Mesenteric fat pad (tissue), 1 donor: ENCODE results near the gene TCERG1L. TPM values are rescaled to one million over a fixed set of nuclear protein-coding genes. Genes with fewer than 3 reads are reported as not detected.
A peak's percentile ranks its signal among the peaks of the same experiment; 100 is the strongest.
"Not testable (repeated sequence)": the region's sequence is repeated elsewhere in the genome, so short reads cannot be mapped to it uniquely, and the experiment has no call there.

Experiments used
- DNase-seq: peaks from one replicate; pipeline ENCODE4 v3.0.0-alpha.2; 2020; ENCODE audit warnings: low spot score
- long read RNA-seq: library from polyadenylated mRNA; unstranded; transcript quantifications from one replicate; pipeline ENCODE4 v2.0.0, GENCODE V29; 2020
- total RNA-seq: library from RNA; stranded (reverse); fragmentation: NEBNext Ultra II Directional; extraction: Animal tissue kit (Norgen Biotek cat#: 25700); gene quantifications from one replicate; pipeline ENCODE4 v1.2.1, GENCODE V29; 2021
- donor health status: DM: yes; HTN: yes; CAD: no.

The TCERG1L gene, protein sequence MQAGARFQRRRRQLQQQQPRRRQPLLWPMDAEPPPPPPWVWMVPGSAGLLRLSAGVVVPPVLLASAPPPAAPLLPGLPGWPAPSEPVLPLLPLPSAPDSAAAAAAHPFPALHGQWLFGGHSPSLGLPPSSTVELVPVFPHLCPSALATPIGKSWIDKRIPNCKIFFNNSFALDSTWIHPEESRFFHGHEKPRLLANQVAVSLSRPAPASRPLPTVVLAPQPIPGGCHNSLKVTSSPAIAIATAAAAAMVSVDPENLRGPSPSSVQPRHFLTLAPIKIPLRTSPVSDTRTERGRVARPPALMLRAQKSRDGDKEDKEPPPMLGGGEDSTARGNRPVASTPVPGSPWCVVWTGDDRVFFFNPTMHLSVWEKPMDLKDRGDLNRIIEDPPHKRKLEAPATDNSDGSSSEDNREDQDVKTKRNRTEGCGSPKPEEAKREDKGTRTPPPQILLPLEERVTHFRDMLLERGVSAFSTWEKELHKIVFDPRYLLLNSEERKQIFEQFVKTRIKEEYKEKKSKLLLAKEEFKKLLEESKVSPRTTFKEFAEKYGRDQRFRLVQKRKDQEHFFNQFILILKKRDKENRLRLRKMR
- not detected for total RNA-seq
- long read RNA-seq = 0 reads

DNA sequence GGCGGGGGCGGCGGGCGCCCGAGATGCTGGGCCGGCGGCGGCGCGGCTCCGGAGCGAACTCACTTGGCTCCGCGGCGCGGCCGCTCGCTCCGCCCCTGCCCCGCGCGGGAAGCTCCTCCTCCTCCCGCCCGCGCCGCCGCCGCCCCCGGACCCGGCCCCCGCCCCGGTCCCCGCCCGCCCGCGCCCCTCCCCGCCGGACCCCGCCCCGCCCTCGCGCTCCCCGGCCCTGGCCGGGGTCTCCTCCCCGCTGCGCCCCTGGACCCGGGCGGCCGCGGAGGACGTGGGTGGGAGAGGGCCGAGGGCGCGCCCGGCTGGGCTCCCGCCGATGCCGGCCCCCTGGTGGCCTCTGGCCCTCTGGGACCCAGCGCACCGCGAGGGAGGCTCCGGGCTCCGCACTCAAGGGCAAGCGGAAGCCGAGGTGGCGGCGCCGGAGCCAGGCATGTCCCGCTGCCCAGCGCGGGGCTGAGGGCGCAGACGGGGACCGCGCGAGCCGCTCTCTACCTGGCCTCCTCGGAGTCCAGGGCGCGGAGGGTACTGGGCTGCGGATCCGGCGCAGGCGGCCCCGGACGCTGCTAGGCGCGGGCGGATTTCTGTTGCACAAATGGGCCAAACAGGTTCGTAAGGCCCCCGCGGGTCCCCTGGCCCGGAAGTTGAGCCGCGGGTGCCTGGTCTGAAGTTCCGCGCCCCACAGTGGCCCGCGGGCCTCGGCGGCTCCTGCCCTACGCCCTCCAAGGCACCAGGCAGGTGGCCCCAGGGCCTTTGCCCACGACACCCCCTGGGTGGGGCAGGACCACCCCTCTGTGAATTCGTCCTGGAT, at the start of gene TCERG1L:
Gene TCERG1L, minus strand, starts transcription at position 61 of the 817 bp plus-strand sequence. CDS start 86 bp downstream, outside the sequence.
- DNase-seq = peak; percentile 62

DNA sequence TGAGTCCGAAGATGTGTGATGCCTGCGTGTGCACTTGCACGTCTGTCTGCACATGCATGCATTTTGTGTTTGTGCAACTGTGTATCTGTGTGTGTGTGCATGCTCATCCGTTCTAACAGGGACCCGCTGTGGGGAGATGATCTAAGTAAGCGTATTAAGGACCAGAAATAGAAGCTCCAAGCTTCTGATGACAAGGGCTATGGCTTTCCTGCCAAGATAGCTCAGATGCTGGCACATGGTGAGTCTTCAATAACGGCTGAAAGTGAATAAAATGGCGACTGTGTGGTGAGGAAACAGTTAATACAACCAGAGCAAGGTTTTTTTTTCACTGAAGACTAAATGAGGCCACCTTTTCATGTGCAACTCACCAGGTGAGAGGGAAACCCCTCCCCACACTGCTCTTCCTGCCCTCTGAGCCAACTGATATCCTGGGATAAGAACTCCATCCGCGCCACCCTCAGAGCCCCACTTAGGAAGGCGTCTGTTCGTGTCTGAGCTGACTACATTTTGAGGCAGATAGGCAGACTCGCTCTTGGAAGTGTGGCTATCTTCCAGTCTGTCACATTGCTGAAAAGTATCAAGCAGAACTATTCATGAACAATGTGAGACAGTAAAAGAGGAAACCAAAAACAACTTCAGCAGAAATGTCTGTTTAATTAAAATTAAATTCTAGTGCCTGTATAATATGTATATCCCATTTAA, 47.4 kb upstream of the TCERG1L start:
- no peak for DNase-seq

GRCh38 chr10:131356442-131356841, 44.9 kb upstream of the TCERG1L start:
- no peak for DNase-seq

- no peak for DNase-seq
Measured at GRCh38 chr10:131355881-131356280, 44.4 kb upstream of the TCERG1L start.

- no peak for DNase-seq
Measured at GRCh38 chr10:131355056-131355455, 43.5 kb upstream of the TCERG1L start.

DNA sequence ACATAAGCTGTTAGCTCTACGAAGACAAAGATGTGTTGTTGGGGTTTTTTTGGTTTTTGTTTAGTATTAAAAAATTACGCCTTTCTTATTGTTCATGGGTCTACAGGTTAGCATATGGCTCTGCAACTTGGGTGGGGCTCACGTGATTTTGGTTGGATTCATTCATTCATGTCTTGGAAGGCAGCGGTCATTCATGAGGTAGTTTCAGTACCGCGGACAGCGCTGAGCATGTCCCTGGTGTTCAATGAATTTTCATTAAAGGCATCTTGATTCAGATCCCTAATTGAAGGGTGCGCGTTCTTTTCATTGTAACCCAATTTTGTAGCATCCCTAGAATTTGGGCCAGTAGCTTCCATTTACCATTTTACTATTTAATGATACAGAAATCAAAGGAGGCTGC, 42.9 kb upstream of the TCERG1L start:
- DNase-seq = no peak

DNA sequence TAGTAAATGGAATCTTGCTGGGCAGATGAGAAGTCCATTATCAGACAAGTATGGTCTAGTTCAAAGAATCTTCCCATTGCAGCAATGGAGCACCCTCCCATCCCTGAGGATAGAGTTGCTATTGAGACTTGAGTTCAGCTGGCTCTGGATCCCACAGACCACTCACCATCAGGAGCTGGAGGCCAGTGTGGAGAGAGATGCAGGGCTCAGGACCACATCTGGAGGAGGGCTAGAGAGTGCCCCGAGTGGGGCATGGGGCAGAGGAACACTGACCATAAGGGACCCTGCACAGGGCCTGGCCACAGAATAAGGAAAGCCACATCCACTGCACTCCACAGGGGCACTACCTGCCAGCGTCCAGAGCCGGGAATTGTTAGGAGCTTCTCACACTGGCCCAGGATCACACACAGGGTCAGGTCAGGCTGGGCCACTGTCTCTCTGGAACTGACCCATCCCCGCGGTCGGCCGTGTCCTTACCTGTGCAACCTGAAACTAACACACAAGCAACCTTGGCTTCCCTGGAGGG, 41.3 kb upstream of the TCERG1L start:
- no peak for DNase-seq

- no peak for DNase-seq
Measured at GRCh38 chr10:131350660-131351059, 39.1 kb upstream of the TCERG1L start.

DNA sequence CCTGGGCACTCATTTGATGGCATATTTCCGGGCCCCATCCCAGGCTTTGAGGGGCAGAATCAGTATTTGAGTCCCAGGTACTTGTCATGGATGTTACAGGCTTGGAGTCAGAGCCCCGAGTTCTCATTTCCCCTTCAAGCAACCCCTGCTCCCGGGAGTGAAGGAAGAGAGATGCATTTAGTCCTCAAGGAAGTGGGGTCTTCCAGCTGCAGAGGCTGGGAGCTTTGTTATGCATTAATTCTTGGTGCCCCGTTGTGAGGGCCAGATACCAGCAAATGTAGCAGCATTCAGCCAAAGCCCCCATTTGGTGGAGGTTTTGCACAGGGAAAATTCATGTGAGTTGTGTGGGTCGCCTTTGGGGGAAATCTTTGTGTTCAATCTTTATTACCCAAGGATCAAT, 38.7 kb upstream of the TCERG1L start:
- no peak for DNase-seq

DNA sequence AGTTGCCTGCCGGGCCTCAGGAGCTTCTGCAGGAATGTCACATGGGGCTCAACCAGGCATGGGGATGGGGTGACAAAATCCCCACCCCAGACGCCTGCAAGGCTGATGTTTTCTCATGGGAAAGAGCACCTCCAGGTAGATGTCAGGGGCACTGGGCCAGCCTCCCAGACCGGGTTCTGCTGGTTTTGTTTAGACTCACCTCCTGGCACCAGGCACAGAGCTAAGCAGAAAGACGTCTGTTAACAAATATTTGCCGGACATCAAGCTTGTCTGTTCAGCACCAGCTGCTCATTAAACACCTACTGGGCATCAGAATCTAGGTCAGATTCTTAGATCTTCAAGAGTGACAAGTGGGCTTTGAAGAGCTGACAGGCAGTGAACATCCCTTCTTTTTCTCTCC, 34.9 kb upstream of the TCERG1L start:
- DNase-seq = no peak

- no peak for DNase-seq
Measured at GRCh38 chr10:131345691-131346090, 34.2 kb upstream of the TCERG1L start.

DNA sequence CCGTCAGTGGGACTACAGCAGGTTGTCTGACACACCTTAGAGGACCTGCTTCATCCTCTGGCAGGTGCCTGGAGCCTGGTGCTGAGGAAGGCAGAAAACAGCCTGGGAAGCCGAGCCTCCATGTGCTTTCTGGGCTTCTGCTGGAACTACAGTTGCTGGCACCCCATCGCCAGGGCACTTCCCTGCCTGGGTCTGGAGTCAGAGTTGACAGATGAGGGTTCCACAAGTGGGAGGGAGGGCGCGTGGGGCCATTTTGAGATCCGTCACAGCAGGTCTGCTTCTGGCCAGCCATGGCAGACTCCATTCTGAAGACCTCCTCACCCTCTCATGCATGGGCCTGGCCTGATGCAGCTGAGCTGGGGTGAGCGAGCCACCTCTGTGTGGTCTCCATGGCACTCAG, 33.2 kb upstream of the TCERG1L start:
- DNase-seq = no peak

DNA sequence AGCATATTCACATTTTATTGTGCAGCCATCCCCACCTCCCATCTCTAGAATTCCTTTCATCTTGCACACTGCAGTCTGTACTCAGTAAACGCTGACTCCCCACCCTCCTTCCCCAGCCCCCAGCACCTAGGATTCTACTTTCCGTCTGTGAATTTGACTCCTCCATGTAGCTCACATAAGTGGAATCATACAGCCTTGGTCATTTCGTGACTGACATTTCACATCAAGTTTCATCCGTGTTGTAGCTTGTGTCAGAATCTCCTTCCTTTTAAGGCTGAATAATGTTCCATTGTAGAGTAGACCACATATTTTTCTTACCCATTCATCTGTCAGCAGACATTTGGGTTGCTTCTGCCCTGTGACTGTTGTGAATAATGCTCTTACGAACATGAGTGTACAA, 26.2 kb upstream of the TCERG1L start:
- no peak for DNase-seq

DNA sequence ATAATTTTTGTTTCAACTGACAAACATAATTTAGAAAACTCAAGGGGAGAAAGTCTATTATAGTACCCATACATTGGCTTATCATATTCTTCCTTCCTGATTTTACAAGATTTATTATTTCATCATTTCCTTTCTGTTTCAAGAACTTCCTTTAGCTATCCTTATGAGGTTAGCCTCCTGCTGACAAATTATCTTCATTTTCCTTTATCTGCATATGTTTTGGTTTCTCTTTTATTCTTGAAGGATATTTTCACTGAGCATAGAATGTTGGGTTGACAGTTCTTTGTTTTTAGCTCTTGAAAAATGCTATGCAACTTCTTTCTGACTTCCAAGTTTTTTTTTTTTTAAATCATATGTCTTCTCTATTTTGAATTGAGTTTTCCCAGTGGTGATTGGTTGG, 21.3 kb upstream of the TCERG1L start:
- no peak for DNase-seq

GRCh38 chr10:131323880-131324279, 12.4 kb upstream of the TCERG1L start:
- no peak for DNase-seq

- no peak for DNase-seq
Measured at GRCh38 chr10:131323025-131323424, 11.5 kb upstream of the TCERG1L start.

- DNase-seq = not testable (repeated sequence)
Measured at GRCh38 chr10:131322575-131322974, 11.1 kb upstream of the TCERG1L start.

GRCh38 chr10:131320860-131321604, 9.5 kb upstream of the TCERG1L start:
- no peak for DNase-seq

DNA sequence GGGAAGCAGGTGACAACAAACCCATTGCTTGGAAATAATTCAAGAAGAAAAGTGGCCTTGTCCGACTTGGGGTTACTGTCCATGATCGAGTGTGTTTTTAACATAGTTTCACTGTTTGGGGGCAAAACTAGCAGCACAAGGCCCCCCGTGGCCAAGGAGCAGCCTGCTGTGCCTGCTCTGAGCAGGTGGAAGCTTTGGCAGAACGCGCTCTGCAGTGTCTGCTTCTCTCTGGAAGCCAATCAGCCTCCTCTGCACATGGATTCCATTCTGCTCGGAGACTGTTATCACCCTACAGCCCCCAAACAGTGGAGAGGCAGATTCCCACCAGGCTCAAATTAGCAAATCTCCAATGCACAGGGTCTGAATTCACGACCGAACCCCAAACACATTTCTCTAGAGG, 7.3 kb upstream of the TCERG1L start:
- DNase-seq = no peak

DNA sequence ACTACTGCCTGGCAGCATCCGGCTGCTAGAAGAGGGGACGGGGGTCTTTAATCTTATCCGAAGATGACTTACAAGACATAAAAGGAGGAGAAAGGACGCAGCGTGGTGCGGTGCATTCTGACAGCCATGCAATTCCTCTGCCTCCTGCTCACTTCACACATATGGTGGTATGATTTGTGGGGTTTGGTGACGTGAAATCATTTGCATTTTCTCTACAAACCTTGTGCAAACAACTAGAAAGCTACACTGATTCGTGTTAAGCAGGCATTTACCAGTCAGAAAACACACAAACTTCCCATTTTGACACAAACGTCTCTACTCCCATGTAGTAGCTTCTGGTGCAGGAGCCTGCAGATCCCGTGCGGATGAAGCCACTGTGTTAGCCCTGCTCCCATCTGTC, 6.8 kb upstream of the TCERG1L start:
- no peak for DNase-seq
